ENCODE measurements around the gene HSPB6.
"Not testable (repeated sequence)": the region's sequence is repeated elsewhere in the genome, so short reads cannot be mapped to it uniquely, and the experiment has no call there.

Gene HSPB6

DNA sequence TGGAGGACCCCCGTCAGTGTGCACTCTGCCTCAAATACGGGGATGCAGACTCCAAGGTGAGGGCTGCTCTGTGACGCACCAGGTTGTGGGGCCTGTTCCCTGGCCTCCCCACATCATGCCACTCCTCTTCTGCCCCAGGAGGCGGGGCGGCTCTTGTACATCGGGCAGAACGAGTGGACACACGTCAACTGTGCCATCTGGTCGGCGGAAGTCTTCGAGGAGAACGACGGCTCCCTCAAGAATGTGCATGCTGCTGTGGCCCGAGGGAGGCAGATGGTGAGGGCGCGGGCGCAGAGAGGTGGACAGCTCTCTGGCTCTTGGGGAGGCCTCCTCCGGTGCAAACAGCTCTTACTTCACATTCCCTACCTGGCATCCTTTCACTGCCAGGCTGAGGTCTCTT, 27.8 kb downstream of the HSPB6 start:
- DNase-seq, result no peak

GRCh38 chr19:35727956-35728706, 28.7 kb downstream of the HSPB6 start:
- DNase-seq, result no peak

DNA sequence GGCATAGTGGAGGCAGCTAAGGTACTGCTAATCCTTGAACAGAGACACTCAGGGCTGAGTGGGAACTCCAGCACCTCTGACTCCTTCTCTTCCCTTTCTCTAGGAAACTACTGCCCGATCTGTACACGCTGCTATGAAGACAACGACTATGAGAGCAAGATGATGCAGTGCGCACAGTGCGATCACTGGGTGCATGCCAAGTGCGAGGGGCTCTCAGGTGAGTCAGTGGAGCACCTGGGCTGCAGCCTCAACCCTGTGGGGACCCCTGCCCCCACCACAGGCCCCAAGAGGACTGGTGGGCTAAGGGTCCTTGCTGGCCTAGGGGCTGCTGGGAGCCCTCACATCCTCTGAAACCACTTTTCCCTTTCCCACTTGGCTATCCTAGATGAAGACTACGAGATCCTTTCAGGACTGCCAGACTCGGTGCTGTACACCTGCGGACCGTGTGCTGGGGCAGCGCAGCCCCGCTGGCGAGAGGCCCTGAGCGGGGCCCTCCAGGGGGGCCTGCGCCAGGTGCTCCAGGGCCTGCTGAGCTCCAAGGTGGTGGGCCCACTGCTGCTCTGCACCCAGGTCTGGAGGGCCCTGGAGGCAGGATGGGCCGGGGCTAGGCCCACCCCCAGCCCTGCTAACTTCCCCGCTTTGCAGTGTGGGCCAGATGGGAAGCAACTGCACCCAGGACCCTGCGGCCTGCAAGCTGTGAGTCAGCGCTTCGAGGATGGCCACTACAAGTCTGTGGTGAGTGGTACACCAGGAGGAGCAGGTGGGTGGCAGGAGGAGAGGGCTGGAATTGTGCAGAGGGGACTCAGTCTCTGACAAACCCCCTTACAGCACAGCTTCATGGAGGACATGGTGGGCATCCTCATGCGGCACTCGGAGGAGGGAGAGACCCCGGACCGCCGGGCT, 29.5 kb downstream of the HSPB6 start:
- DNase-seq, result no peak

DNA sequence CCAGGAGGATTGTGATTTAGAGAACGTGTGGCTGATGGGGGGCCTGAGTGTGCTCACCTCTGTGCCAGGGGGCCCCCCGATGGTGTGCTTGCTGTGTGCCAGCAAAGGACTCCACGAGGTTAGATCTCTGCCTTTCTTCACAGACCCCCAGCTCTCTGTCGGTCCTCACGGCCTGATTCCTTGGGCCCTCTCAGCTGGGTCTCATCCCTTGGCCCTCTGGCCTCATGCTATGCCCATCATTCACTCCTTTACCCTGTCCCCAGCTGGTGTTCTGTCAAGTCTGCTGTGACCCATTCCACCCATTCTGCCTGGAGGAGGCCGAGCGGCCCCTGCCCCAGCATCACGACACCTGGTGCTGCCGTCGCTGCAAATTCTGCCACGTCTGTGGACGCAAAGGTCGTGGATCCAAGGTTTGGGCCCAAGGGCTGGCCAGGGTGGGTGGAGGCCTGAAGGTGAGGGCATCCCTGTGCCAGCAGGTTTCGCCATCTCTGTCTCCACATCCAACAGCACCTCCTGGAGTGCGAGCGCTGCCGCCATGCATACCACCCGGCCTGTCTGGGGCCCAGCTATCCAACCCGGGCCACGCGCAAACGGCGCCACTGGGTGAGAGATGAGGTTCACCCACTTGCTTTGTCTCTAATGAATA, 31.5 kb downstream of the HSPB6 start:
- no peak for DNase-seq

GRCh38 chr19:35724560-35724959, 32.3 kb downstream of the HSPB6 start:
- DNase-seq, result no peak

DNA sequence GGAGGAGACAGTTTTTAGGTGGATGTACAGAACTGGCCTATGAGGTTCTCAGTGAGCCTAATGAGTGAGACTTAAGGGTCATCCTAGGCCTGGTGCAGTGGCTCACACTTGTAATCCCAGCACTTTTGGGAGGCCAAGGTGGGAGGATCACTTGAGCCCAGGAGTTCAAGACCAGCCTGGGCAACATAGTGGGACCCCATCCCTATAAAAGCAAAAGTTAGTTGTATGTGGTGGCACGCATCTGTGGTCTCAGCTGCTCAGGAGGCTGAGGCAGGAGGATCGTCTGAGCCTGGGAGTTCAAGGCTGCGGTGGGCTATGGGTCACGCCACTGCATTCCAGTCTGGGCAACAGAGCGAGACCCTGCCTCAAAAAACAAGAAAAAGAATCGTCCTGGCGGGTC, 32.7 kb downstream of the HSPB6 start:
- not testable (repeated sequence) for DNase-seq

DNA sequence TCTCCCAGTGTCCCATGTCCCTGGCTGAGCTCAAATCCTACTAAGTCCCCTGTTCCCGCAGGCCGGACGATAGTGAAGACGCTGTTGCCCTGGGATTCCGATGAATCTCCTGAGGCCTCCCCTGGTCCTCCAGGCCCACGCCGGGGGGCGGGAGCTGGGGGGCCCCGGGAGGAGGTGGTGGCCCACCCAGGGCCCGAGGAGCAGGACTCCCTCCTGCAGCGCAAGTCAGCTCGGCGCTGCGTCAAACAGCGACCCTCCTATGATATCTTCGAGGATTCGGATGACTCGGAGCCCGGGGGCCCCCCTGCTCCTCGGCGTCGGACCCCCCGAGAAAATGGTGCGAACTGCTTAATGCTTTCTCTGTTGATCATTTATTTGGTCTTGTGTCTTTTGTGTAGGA, 33.2 kb downstream of the HSPB6 start:
- no peak for DNase-seq

- DNase-seq, result no peak
These were observed 33.9 kb downstream of the HSPB6 start for GRCh38 chr19:35722897-35723296.

- no peak for DNase-seq
These were observed 34.4 kb downstream of the HSPB6 start for GRCh38 chr19:35722461-35722860.

DNA sequence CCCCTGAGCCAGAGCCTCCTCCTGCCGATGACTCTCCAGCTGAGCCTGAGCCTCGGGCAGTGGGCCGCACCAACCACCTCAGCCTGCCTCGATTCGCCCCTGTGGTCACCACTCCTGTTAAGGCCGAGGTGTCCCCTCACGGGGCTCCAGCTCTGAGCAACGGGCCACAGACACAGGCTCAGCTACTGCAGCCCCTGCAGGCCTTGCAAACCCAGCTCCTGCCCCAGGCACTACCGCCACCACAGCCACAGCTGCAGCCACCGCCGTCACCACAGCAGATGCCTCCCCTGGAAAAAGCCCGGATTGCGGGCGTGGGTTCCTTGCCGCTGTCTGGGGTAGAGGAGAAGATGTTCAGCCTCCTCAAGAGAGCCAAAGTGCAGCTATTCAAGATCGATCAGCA, 35.5 kb downstream of the HSPB6 start:
- no peak for DNase-seq

DNA sequence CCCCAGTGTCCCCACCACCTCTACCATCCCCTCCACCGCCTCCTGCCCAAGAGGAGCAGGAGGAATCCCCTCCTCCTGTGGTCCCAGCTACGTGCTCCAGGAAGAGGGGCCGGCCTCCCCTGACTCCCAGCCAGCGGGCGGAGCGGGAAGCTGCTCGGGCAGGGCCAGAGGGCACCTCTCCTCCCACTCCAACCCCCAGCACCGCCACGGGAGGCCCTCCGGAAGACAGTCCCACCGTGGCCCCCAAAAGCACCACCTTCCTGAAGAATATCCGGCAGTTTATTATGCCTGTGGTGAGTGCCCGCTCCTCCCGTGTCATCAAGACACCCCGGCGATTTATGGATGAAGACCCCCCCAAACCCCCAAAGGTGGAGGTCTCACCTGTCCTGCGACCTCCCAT, 36.2 kb downstream of the HSPB6 start:
- DNase-seq, result no peak

DNA sequence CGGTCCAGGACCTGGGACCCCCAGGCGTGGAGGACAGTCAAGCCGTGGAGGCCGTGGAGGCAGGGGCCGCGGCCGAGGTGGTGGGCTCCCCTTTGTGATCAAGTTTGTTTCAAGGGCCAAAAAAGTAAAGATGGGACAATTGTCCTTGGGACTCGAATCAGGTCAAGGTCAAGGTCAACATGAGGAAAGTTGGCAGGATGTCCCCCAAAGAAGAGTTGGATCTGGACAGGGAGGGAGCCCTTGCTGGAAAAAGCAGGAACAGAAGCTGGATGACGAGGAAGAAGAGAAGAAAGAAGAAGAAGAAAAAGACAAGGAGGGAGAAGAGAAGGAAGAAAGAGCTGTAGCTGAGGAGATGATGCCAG, 36.7 kb downstream of the HSPB6 start:
- DNase-seq, result no peak

DNA sequence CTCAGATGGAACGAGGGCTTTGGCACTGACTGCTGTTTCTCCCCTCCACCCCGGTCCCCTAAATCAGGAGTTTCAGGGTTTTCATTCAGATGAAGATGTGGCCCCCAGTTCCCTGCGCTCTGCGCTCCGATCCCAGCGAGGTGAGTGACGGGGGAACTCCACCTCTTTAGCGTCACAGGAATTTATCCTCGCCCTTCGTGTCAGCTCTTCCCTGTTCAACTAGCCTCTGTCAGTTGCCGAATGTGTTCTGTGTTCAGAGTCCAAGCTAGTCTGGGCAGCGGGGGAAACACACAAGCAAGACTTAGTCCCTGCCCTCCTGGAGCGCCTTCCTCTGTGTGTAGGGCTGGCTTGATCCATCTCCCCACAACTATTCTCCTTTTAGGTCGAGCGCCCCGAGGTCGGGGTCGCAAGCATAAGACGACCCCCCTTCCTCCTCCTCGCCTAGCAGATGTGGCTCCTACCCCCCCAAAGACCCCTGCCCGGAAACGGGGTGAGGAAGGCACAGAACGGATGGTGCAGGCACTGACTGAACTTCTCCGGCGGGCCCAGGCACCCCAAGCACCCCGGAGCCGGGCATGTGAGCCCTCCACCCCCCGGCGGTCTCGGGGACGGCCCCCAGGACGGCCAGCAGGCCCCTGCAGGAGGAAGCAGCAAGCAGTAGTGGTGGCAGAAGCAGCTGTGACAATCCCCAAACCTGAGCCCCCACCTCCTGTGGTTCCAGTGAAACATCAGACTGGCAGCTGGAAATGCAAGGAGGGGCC, 37.2 kb downstream of the HSPB6 start:
- DNase-seq, result no peak

DNA sequence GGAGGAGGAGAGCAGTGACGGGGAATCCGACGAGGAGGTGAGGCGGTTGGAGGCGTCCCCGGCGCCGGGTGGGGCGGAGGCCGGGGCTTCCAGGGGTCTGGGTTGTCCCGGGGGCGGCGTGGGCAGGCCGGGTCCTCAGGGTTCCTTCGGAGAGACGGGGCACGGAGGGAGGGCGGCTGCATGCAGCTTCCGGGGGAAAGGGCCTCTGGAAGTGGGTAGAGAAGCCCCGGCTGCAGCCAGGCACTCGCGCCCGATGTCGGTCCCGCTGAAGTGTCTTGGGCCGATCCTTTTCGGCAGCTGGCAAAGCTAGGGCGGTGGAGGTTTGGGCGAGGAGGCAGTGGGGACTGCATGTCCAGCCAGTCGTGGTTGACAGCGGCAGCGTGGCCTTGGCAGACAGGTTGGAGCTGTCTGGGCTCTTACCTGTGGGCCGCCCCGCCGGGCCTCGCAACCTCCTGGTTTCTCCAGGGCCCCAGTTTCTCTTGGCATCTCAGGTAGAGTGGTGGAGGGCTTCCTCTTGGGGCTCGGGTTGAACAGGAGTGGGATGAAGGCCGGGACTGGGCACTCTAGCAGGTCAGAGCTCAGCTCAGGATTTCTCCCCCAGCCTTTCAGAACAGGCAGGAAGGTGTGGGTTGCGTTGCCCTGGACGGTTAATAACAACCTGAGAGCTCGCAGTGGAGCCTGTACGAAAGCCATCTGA, 38.3 kb downstream of the HSPB6 start:
- peak; percentile 35 for DNase-seq

- DNase-seq, result no peak
These were observed 39.0 kb downstream of the HSPB6 start, which contains the start of gene KMT2B for GRCh38 chr19:35717665-35718344. Gene KMT2B, plus strand, starts transcription at chr19:35718003. Its CDS starts 16 bp downstream, at chr19:35718019.

DNA sequence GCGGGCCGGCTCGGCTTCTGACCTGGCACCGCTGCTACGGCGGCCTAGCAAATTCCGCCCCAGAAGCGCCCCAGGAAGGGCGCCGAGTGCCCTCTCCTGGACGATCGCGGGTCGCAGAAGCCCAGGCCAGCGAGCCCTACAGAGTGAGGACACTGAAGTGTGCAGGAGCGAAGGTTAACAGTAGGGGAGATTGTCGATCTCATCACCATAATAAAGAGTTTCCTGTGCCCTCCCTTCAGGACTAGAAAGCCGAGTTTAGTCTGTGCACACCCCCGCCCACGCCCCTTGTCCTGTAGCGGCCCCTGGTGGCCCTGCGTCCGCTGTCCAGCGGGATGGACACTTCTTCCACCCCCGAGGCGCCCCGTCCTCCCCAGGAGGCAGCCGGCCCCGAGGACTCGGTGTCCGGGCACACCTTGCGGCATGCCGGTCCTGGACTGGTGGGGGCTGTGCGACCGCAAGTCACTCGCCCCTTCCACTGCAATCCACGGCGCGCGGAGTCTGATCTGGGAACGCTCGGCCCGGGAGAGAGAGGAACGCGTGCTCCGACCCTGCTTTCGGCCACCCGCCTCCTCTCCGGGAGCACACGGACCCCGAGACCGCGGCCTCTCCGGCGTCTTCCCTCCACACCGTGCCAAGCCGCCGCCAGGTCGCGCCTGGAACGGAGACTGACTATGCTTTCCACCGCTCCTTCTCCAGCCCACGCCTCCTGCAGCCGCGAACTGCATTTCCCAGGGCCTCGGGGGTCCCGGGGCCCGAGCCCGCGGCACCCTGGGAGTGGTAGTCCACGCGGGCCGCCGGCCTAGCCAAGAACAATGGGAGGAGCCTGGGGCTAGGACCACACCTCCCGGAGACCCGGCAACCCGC, 39.8 kb downstream of the HSPB6 start:
- peak; percentile 96 for DNase-seq

GRCh38 chr19:35715981-35716800, 40.6 kb downstream of the HSPB6 start:
- DNase-seq, result no peak

DNA sequence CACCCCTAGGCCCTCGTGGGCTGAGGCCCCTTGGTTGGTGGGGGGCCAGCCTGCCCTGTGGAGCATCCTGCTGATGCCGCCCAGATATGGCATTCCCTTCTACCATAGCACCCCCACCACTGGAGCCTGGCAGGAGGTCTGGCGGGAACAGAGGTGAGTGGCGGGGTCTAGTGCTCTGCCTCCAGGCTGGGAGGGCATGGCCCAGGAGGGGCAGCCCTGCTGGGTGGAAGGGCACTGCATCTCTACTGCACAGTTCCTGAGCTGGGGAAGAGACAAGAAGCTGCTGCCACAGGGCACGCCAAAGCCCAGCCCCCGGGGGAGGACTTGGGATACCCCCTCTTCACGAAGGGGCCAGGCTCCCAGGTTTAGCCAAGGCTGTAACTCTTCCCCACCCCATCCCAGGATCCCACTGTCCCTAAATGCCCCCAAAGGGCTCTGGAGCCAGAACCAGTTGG, 41.4 kb downstream of the HSPB6 start:
- no peak for DNase-seq

GRCh38 chr19:35714601-35715354, 42.1 kb downstream of the HSPB6 start:
- DNase-seq, result no peak

All from activated effector memory CD4-positive, alpha-beta T cell treated with Interleukin-2 at 50 U/mL for 16 hours (primary cell).